Fibroblast of pulmonary artery (primary cell): Measurements from ENCODE around the gene MVP.
"Not testable (repeated sequence)": the region's sequence is repeated elsewhere in the genome, so short reads cannot be mapped to it uniquely, and the experiment has no call there.

Experiments
- DNase-seq: peaks from one replicate; pipeline ENCODE4 v3.0.0-alpha.2; 2010; ENCODE audit warnings: low read depth
- H3K4me3 ChIP-seq: replicated peaks from 2 replicates; pipeline ENCODE4 v1.5.1; 2011; ENCODE audit warnings: low read depth, mild to moderate bottlenecking, control low read depth, low read length, moderate library complexity
- CTCF ChIP-seq: IDR thresholded peaks from 2 replicates; pipeline ENCODE4 v1.5.1; 2011; ENCODE audit warnings: mild to moderate bottlenecking, control low read depth, low read length, inconsistent platforms; ENCODE audit errors: missing control alignments

The MVP gene

GRCh38 chr16:29791845-29792807 is 28.1 kb upstream of the MVP start:
- H3K4me3 ChIP-seq: peak overlapping the region; percentile 76
- TF ChIP-seq CTCF: no peak
- DNase-seq: no peak

- DNase-seq, H3K4me3 ChIP-seq: not testable (repeated sequence)
These were observed 27.1 kb upstream of the MVP start for GRCh38 chr16:29793153-29793552.

DNA sequence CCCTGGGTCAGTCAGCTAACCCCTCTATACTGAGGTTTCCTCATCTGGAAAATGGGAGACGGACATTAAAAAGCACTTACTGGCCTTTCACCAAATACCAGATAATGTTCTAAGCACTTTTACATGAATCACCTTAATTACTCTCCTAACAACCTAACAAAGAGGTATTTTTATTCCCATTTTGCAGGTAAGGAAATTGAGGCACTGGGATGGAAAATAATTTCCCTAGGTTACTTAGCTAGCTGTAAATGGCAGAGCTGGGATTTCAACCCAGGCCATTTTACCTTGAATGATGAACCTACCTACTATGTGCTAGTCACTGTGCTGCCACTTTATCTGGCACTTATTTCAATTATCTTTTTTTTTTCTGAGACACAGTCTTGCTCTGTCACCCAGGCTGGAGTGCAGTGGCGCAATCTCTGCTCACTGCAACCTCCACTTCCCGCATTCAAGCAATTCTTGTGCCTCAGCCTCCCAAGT is 26.0 kb upstream of the MVP start:
- no peak for DNase-seq
- no peak for TF ChIP-seq CTCF
- no peak overlapping the region for H3K4me3 ChIP-seq

GRCh38 chr16:29802416-29802935 is 17.8 kb upstream of the MVP start:
- no peak for TF ChIP-seq CTCF
- DNase-seq: no peak
- no peak overlapping the region for H3K4me3 ChIP-seq

DNA sequence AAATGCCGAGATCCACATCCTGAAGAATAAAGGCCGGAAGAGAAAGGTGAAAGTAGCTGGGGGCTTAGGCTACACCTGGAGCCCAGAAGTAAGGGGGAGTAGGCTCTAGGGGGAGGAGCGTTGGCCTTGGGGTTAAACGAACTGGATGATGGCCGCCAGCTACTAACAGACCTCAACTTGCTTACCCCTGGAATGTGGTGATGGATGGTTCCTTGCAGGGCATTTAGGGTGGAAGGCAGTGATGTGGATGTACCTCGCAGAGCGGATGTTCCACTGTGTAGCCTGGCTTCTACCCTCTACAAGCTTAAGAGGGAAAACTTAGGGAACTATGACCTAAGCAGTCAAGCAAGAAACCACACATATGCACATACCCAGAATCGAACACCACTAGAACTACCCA is 16.2 kb upstream of the MVP start:
- no peak for DNase-seq
- no peak overlapping the region for H3K4me3 ChIP-seq
- TF ChIP-seq CTCF: no peak

GRCh38 chr16:29804455-29805231 is 15.6 kb upstream of the MVP start:
- DNase-seq: no peak
- H3K4me3 ChIP-seq: peak overlapping the region; percentile 91
- no peak for TF ChIP-seq CTCF
